GM12892 (cell line): ENCODE measurements around the gene ZNRF3.

Experiments used
- POLR2A ChIP-seq: IDR thresholded peaks from 2 replicates; pipeline ENCODE4 v1.6.1; 2011; ENCODE audit warnings: low read depth, low read length, control low read depth
- POLR2AphosphoS5 ChIP-seq: IDR thresholded peaks from 2 replicates; pipeline ENCODE4 v1.6.1; 2011; ENCODE audit warnings: low read depth, low read length, control low read depth
- TAF1 ChIP-seq: IDR thresholded peaks from 2 replicates; pipeline ENCODE4 v1.6.1; 2011; ENCODE audit warnings: low read depth, mild to moderate bottlenecking, control low read depth, low read length, borderline replicate concordance

DNA sequence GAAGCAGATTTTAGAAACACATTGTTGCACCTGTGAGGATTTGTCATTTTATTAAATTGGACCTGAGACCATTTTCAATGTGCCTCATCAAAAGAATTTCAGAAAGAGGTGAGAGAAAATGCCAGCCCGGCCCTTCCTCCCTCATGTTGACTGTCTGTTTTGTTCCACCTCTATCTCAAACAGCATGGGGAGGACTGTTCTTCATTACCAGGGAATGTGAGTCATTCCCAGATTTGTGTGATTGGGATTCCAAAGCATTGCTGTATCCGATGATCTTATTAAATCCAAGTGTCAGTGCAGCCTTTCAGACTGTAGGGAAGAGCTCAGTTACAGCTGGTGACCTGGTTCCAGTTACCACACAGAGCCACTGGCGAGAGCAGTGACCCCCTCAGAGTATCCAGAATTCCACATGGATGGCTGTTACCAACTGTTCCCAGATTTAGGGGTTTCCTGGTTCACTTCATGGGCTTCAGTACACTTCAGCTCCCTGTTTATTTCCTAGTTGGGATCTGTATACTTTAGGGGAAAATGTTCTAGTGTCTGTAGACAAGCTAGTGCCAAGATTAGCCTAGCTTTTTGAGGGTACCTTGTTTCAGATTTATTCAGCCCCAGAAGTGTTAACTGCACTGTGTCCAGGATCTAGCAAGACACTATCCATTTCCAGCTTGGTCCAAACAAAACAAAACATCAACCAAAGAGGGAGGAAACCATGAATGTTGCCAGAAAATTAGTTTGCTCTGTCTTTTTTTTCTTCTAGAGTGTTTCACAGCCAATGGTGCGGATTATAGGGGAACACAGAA lies 210.3 kb downstream of the ZNRF3 start:
- TF ChIP-seq POLR2A (no peak), POLR2AphosphoS5 (no peak), TAF1 (no peak)
